ENCODE data around the gene HSPBP1. TPM values are rescaled to one million over a fixed set of nuclear protein-coding genes. Genes with fewer than 3 reads are reported as not detected.
"Not testable (repeated sequence)": the region's sequence is repeated elsewhere in the genome, so short reads cannot be mapped to it uniquely, and the experiment has no call there.

Gene HSPBP1
- total RNA-seq, 2 experiments from 2014 or later, result 44.3 to 45.0 TPM

GRCh38 chr19:55224679-55225414 lies 55.1 kb downstream of the HSPBP1 start:
- H3K4me1 Mint-ChIP-seq (ENCODE audit: low read depth); H3K9me3 Mint-ChIP-seq; DNase-seq; CTCF ChIA-PET; H3K27me3 Mint-ChIP-seq (ENCODE audit: low read depth); intact Hi-C loops (cut with micrococcal nuclease); H3K4me3 Mint-ChIP-seq; H3K27ac Mint-ChIP-seq: not testable (repeated sequence)
- peaks cover 19% of the 10 kb centered on the region for H3K36me3 Mint-ChIP-seq (ENCODE audit: low read depth)

- CTCF ChIA-PET, result no interaction called here
- no peak overlapping the region for H3K4me3 Mint-ChIP-seq
- no peak for DNase-seq
- H3K27me3 Mint-ChIP-seq (ENCODE audit: low read depth), result no peaks in the 10 kb centered on the region
- H3K4me1 Mint-ChIP-seq (ENCODE audit: low read depth), result no peaks in the 10 kb centered on the region
- peaks cover 9% of the 10 kb centered on the region for H3K9me3 Mint-ChIP-seq
- no peak overlapping the region for H3K27ac Mint-ChIP-seq
- intact Hi-C loops (cut with micrococcal nuclease), result no loop called here
- peaks cover 19% of the 10 kb centered on the region for H3K36me3 Mint-ChIP-seq (ENCODE audit: low read depth)
These were observed 55.8 kb downstream of the HSPBP1 start for GRCh38 chr19:55224038-55224665.

- intact Hi-C loops (cut with micrococcal nuclease), result no loop called here
- Mint-ChIP-seq H3K4me1 (ENCODE audit: low read depth) (no peaks in the 10 kb centered on the region), H3K4me3 (no peak overlapping the region), H3K9me3 (peaks cover 9% of the 10 kb centered on the region), H3K27ac (peak overlapping the region; percentile 24), H3K36me3 (ENCODE audit: low read depth) (peaks cover 19% of the 10 kb centered on the region), H3K27me3 (ENCODE audit: low read depth) (no peaks in the 10 kb centered on the region)
- no peak for DNase-seq
- CTCF ChIA-PET, result no interaction called here
These were observed 56.4 kb downstream of the HSPBP1 start for GRCh38 chr19:55223291-55224037.

GRCh38 chr19:55220525-55220924 lies 59.4 kb downstream of the HSPBP1 start:
- DNase-seq, result no peak
- intact Hi-C loops (cut with micrococcal nuclease), result no loop called here
- no peak overlapping the region for H3K4me3 Mint-ChIP-seq
- H3K27me3 Mint-ChIP-seq (ENCODE audit: low read depth), result peaks cover 5% of the 10 kb centered on the region
- H3K4me1 Mint-ChIP-seq (ENCODE audit: low read depth), result peaks cover 13% of the 10 kb centered on the region
- CTCF ChIA-PET, result no interaction called here
- peaks cover 11% of the 10 kb centered on the region for H3K36me3 Mint-ChIP-seq (ENCODE audit: low read depth)
- peaks cover 9% of the 10 kb centered on the region for H3K9me3 Mint-ChIP-seq
- no peak overlapping the region for H3K27ac Mint-ChIP-seq

- CTCF ChIA-PET, result interaction anchor here (1.5 kb wide), 1 partner anchor 13 kb away, joined by 4 read pairs; no protein-coding TSS in a partner anchor
- Mint-ChIP-seq H3K4me3 (peak overlapping the region; percentile 50), H3K27me3 (ENCODE audit: low read depth) (peaks cover 22% of the 10 kb centered on the region), H3K36me3 (ENCODE audit: low read depth) (peaks cover 13% of the 10 kb centered on the region), H3K9me3 (peaks cover 15% of the 10 kb centered on the region), H3K4me1 (ENCODE audit: low read depth) (peaks cover 13% of the 10 kb centered on the region), H3K27ac (no peak overlapping the region)
- intact Hi-C loops (cut with micrococcal nuclease), result loop anchor here (1.0 to 2.0 kb wide), 2 partner anchors 38 to 43 kb away; partner anchors contain the start of gene PPP6R1
- peak; percentile 79 for DNase-seq
These were observed 63.3 kb downstream of the HSPBP1 start for GRCh38 chr19:55216461-55217198.

GRCh38 chr19:55213547-55213946 lies 66.4 kb downstream of the HSPBP1 start:
- H3K27ac Mint-ChIP-seq, result no peak overlapping the region
- no peak overlapping the region for H3K4me3 Mint-ChIP-seq
- peaks cover 5% of the 10 kb centered on the region for H3K36me3 Mint-ChIP-seq (ENCODE audit: low read depth)
- peaks cover 6% of the 10 kb centered on the region for H3K9me3 Mint-ChIP-seq
- CTCF ChIA-PET, result no interaction called here
- peaks cover 13% of the 10 kb centered on the region for H3K4me1 Mint-ChIP-seq (ENCODE audit: low read depth)
- intact Hi-C loops (cut with micrococcal nuclease), result no loop called here
- H3K27me3 Mint-ChIP-seq (ENCODE audit: low read depth), result peaks cover 30% of the 10 kb centered on the region
- DNase-seq, result no peak

- Mint-ChIP-seq H3K4me3 (no peak overlapping the region), H3K27ac (peak overlapping the region; percentile 2), H3K4me1 (ENCODE audit: low read depth) (peaks cover 13% of the 10 kb centered on the region), H3K36me3 (ENCODE audit: low read depth) (peaks cover 5% of the 10 kb centered on the region), H3K9me3 (peaks cover 6% of the 10 kb centered on the region), H3K27me3 (ENCODE audit: low read depth) (peaks cover 30% of the 10 kb centered on the region)
- CTCF ChIA-PET, result interaction anchor here (0.7 to 0.9 kb wide), 2 partner anchors 41 to 282 kb away, joined by 3 to 6 read pairs; no protein-coding TSS in a partner anchor
- DNase-seq, result peak; percentile 80
- intact Hi-C loops (cut with micrococcal nuclease), result loop anchor here (1.0 kb wide), 2 partner anchors 171 to 206 kb away; no protein-coding TSS in a partner anchor
These were observed 67.5 kb downstream of the HSPBP1 start for GRCh38 chr19:55212447-55212846.

Small RNA genes lying within 50 kb of the gene (microRNA-seq; reads per million reads assigned to microRNA genes)
- 1.6 reads per million for gene MIR6802 (ENCODE audit: borderline microRNAs expressed, borderline replicate concordance)
- 5.5 reads per million, percentile 3 among the genes with 10 or more reads in this experiment for gene MIR6803 (ENCODE audit: borderline microRNAs expressed, borderline replicate concordance)
- gene MIR6804 (ENCODE audit: borderline microRNAs expressed, borderline replicate concordance), result 5.5 reads per million, percentile 3 among the genes with 10 or more reads in this experiment

Other genes starting within 250 kb of the HSPBP1 start
- gene GP6, start 241.8 kb downstream of the HSPBP1 start, total RNA-seq, result not detected
- 1 to 10 TPM; 8.7 to 8.9 TPM for gene RDH13, start 217.0 kb downstream of the HSPBP1 start, total RNA-seq
- gene EPS8L1, start 204.2 kb downstream of the HSPBP1 start, total RNA-seq, result under 1 TPM; 0.88 to 0.89 TPM
- 10 to 100 TPM; 41.2 to 42.1 TPM for gene PPP1R12C, start 162.5 kb downstream of the HSPBP1 start, total RNA-seq
- not detected for gene TNNT1, start 130.9 kb downstream of the HSPBP1 start, total RNA-seq
- gene TNNI3, start 122.4 kb downstream of the HSPBP1 start, total RNA-seq, result not detected
- not detected for gene DNAAF3, start 113.5 kb downstream of the HSPBP1 start, total RNA-seq
- gene SYT5, start 99.8 kb downstream of the HSPBP1 start, total RNA-seq, result not detected
- gene PTPRH, start 70.6 kb downstream of the HSPBP1 start, total RNA-seq, result not detected
- 1 to 10 TPM; 6.1 to 6.8 TPM for gene TMEM86B, start 51.3 kb downstream of the HSPBP1 start, total RNA-seq
- gene PPP6R1, start 21.1 kb downstream of the HSPBP1 start, total RNA-seq, result 100 to 1,000 TPM; 166 to 174 TPM
- 1 to 10 TPM; 1.4 to 2.2 TPM for gene BRSK1, start 3.9 kb upstream of the HSPBP1 start, total RNA-seq
- gene TMEM150B, start 45.2 kb upstream of the HSPBP1 start, total RNA-seq, result not detected
- 10 to 100 TPM; 45.9 to 47.1 TPM for gene KMT5C, start 59.8 kb upstream of the HSPBP1 start, total RNA-seq
- gene COX6B2, start 74.6 kb upstream of the HSPBP1 start, total RNA-seq, result under 1 TPM; 0.57 to 0.64 TPM
- gene GARIN5B, start 83.2 kb upstream of the HSPBP1 start, total RNA-seq, result not detected
- gene IL11, start 90.4 kb upstream of the HSPBP1 start, total RNA-seq, result not detected
- not detected for gene TMEM190, start 96.7 kb upstream of the HSPBP1 start, total RNA-seq
- 10 to 100 TPM in 1 of 2 experiments, 1 to 10 TPM in 1; 9.9 to 10.2 TPM for gene TMEM238, start 104.2 kb upstream of the HSPBP1 start, total RNA-seq
- gene RPL28, start 105.8 kb upstream of the HSPBP1 start, total RNA-seq, result 1,000 to 10,000 TPM; 3,327 to 3,354 TPM
- 100 to 1,000 TPM; 294 to 307 TPM for gene UBE2S, start 127.7 kb upstream of the HSPBP1 start, total RNA-seq
- not detected for gene SHISA7, start 163.2 kb upstream of the HSPBP1 start, total RNA-seq
- gene ISOC2, start 181.5 kb upstream of the HSPBP1 start, total RNA-seq, result 10 to 100 TPM; 18.6 to 20.5 TPM
- not detected for gene C19orf85, start 184.6 kb upstream of the HSPBP1 start, total RNA-seq
- 1 to 10 TPM; 6.0 to 6.1 TPM for gene ZNF628, start 196.5 kb upstream of the HSPBP1 start, total RNA-seq
- gene NAT14, start 205.1 kb upstream of the HSPBP1 start, total RNA-seq, result 1 to 10 TPM; 7.6 to 8.0 TPM
- gene SSC5D, start 208.3 kb upstream of the HSPBP1 start, total RNA-seq, result under 1 TPM; 0.25 to 0.48 TPM